Kidney (tissue), 14 donors: Measurements from ENCODE around the gene MRPL52. TPM values are rescaled to one million over a fixed set of nuclear protein-coding genes. Genes with fewer than 3 reads are reported as not detected.
"Not testable (repeated sequence)": the region's sequence is repeated elsewhere in the genome, so short reads cannot be mapped to it uniquely, and the experiment has no call there.

Experiments used
- DNase-seq, 5 donors: peaks; one replicate each; pipeline ENCODE4 v3.0.0-alpha.2; 2013 to 2020
- FAIRE-seq: peaks from 2 replicates; lab custom pipeline; 2012; peaks lifted over from hg19 to GRCh38; lab: Jason Lieb, UNC
- H3K27ac ChIP-seq, 2 donors: one replicate each; pipeline ENCODE4 v1.7.0; 2013; ENCODE audit warnings: low read depth in 2 of 2, low read length in 2 of 2, inconsistent platforms in 1 of 2
- H3K27me3 ChIP-seq: one replicate; pipeline ENCODE4 v1.7.1; 2013; ENCODE audit warnings: low read length, inconsistent platforms; ENCODE audit not compliant: control insufficient read depth, insufficient read depth
- H3K36me3 ChIP-seq, 3 donors: one replicate each; pipeline versions ENCODE4 v1.7.0 to v1.7.1; 2013; ENCODE audit warnings: low read length in 3 of 3, control low read depth in 1 of 3, inconsistent platforms in 1 of 3; ENCODE audit not compliant: insufficient read depth in 3 of 3, control insufficient read depth in 2 of 3
- H3K4me1 ChIP-seq, 3 donors: one replicate each; pipeline versions ENCODE4 v1.7.0 to v1.7.1; 2013; ENCODE audit warnings: low read length in 3 of 3, inconsistent platforms in 1 of 3, low read depth in 1 of 3; ENCODE audit not compliant: control insufficient read depth in 2 of 3, insufficient read depth in 2 of 3
- H3K4me3 ChIP-seq, 3 donors: one replicate each; pipeline versions ENCODE4 v1.7.0 to v1.8.1; 2013; ENCODE audit warnings: low read length in 3 of 3, control low read depth in 1 of 3, inconsistent platforms in 1 of 3
- H3K9ac ChIP-seq, 3 donors: one replicate each; pipeline versions ENCODE4 v1.7.0 to v1.7.1; 2013; ENCODE audit warnings: low read length in 3 of 3, control low read depth in 1 of 3, inconsistent platforms in 1 of 3
- H3K9me3 ChIP-seq, 3 donors: one replicate each; pipeline versions ENCODE4 v1.7.0 to v1.7.1; 2013; ENCODE audit warnings: low read length in 3 of 3, control low read depth in 1 of 3, inconsistent platforms in 1 of 3; ENCODE audit not compliant: control insufficient read depth in 2 of 3, insufficient read depth in 1 of 3
- CTCF ChIP-seq: IDR thresholded peaks from 3 replicates; pipeline ENCODE4 v1.5.1; 2012; ENCODE audit warnings: mild to moderate bottlenecking, moderate library complexity, borderline replicate concordance; ENCODE audit not compliant: insufficient read depth; ENCODE audit errors: extremely low read depth
- intact Hi-C: fragments of 100-400 bp; cut with DNase I; formaldehyde crosslinking; loops from one replicate; pipeline ENCODE4 v1.11.1; 2022
- polyA plus RNA-seq: library from polyadenylated mRNA; stranded (reverse); fragments of 350-450 nt; fragmentation: Illumina TruSeq; extraction: RNeasy Lipid Tissue Mini Kit (QIAGEN cat#74804); gene quantifications from one replicate; pipeline ENCODE4 v1.2.3, GENCODE V29; 2014; ENCODE audit warnings: low read depth, low replicate concordance; ENCODE audit not compliant: insufficient read depth
- total RNA-seq: library from RNA; stranded (reverse); fragmentation: NEBNext Ultra II Directional; extraction: Animal tissue kit (Norgen Biotek cat#: 25700); gene quantifications from one replicate; pipeline ENCODE4 v1.2.1, GENCODE V29; 2021
- donor health status: control.
- donor health status: control.
- donor health status: control.
- donor health status: control.
- donor health status: control.
- donor health status: DM: yes; HTN: yes; CAD: no.
- donor health status: Normal renal cell carcinoma (clear cell type).

The MRPL52 gene
- total and polyA plus RNA-seq, 2 donors from 2014 or later, result 74.3 to 255 TPM

GRCh38 chr14:22856428-22856827, 26.7 kb downstream of the MRPL52 start:
- Histone ChIP-seq H3K9ac (no peak overlapping the region), H3K4me1 (peaks cover 0 to 8% (median 0%) of the 10 kb centered on the region in 3 donors), H3K36me3 (no peaks in the 10 kb centered on the region), H3K27me3 (no peaks in the 10 kb centered on the region), H3K9me3 (no peaks in the 10 kb centered on the region), H3K27ac (no peak overlapping the region), H3K4me3 (no peak overlapping the region)
- DNase-seq (no peak), FAIRE-seq (no peak)
- intact Hi-C loops, result loop anchor here (10.0 kb wide), 1 partner anchor 282 kb away; no protein-coding TSS in a partner anchor
- no peak for TF ChIP-seq CTCF

GRCh38 chr14:22860377-22860776, 30.7 kb downstream of the MRPL52 start:
- DNase-seq, intact Hi-C loops, H3K9ac ChIP-seq: not testable (repeated sequence)

GRCh38 chr14:22861651-22862050, 32.0 kb downstream of the MRPL52 start:
- H3K27ac ChIP-seq, result no peak overlapping the region
- no peak for DNase-seq
- intact Hi-C loops, result no loop called here
- no peak for FAIRE-seq
- TF ChIP-seq CTCF, result no peak
- H3K36me3 ChIP-seq, result no peaks in the 10 kb centered on the region
- no peaks in the 10 kb centered on the region for H3K9me3 ChIP-seq
- H3K27me3 ChIP-seq, result no peaks in the 10 kb centered on the region
- no peak overlapping the region for H3K9ac ChIP-seq
- H3K4me1 ChIP-seq, result no peaks in the 10 kb centered on the region
- H3K4me3 ChIP-seq, result no peak overlapping the region

More at GRCh38 chr14:22860377-22860776, 30.7 kb downstream of the MRPL52 start:
- H3K4me3 ChIP-seq, H3K4me1 ChIP-seq, FAIRE-seq, H3K36me3 ChIP-seq, H3K9me3 ChIP-seq, H3K27ac ChIP-seq, H3K27me3 ChIP-seq: not testable (repeated sequence)

GRCh38 chr14:22864979-22865378, 35.3 kb downstream of the MRPL52 start:
- FAIRE-seq, result no peak
- intact Hi-C loops, result no loop called here

More at GRCh38 chr14:22864979-22865378, 35.3 kb downstream of the MRPL52 start:
- Histone ChIP-seq H3K9ac (no peak overlapping the region), H3K27ac (no peak overlapping the region), H3K4me1 (no peaks in the 10 kb centered on the region), H3K36me3 (no peaks in the 10 kb centered on the region), H3K4me3 (no peak overlapping the region), H3K9me3 (no peaks in the 10 kb centered on the region), H3K27me3 (no peaks in the 10 kb centered on the region)
- no peak for DNase-seq
- TF ChIP-seq CTCF, result no peak
